ENCODE data around the gene NID1.
"Not testable (repeated sequence)": the region's sequence is repeated elsewhere in the genome, so short reads cannot be mapped to it uniquely, and the experiment has no call there.

NID1 gene

DNA sequence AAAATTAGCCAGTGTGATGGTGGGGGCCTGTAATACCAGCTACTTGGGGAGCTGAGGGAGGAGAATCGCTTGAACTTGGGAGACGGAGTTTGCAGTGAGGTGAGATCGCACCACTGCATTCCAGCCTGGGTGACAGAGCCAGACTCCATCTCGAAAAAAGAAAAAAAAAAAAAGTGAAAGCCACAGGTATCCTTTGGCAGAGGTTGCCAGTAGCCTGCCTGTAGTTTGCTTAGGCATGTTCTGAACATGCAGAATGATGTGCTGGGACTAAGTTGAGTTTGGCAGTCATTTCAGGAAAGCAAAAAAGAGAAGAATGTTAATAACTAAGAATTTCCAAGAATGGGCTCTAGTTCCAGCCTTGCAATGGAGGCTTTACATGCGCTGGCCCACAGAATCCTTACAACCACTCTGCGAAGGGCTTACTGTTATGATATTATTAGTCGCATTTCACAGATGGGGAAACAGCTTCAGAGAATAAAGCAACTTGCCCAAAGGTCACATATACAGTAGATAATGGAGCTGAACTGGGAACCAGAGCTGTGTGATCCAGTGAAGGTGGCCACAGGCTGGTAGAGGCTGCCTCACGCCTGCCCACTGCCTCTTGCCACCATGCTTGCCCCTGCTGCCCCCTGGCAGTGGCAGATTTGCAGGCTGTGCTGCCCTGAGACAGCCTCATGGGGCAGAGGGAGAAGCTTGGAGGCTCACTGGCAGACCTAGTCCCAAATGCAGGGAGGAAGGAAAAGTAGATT, 131.7 kb downstream of the NID1 start:
- DNase-seq, result no peak

GRCh38 chr1:235932090-235932510, 132.8 kb downstream of the NID1 start:
- DNase-seq, result no peak

GRCh38 chr1:235931171-235931738, 133.6 kb downstream of the NID1 start:
- no peak for DNase-seq

DNA sequence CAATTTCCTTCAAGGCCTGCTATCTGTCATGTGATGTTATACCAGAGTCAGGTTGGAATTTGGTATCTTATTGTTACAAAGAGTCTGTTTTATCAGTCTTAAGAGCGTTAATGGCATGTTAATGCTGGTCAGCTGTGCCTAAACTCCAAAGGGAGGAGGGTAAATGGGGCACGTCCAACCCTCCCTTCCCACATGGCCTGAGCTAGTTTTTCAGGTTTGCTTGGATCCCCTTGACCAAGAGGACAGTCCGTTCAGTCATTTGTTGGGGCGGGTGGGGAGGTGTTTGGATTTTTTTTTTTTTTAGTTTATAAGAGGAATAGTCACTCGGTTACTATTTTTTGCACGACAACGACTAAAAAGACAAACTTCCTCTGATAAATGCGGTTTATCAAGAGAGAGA, 134.3 kb downstream of the NID1 start:
- DNase-seq, result no peak

DNA sequence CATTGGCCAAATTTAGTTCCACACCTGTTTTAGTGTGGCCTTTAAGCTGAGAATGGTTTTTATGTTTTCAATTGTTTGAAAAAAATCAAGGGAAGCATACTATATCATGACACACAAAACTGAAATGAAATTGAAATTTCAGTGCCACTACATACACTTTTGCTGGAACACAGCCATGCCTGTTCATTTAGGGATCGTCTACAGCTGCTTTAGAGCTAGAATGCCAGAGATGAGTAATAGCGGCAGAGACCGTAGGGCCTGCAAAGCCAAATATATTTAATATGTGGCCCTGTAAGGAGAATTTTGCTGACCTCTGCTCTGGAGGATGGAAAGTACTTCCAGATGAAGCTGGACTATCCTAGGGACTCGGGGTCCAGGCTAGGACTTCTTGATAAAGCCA, 135.7 kb downstream of the NID1 start:
- DNase-seq, result no peak

GRCh38 chr1:235928197-235928596, 136.7 kb downstream of the NID1 start:
- no peak for DNase-seq

DNA sequence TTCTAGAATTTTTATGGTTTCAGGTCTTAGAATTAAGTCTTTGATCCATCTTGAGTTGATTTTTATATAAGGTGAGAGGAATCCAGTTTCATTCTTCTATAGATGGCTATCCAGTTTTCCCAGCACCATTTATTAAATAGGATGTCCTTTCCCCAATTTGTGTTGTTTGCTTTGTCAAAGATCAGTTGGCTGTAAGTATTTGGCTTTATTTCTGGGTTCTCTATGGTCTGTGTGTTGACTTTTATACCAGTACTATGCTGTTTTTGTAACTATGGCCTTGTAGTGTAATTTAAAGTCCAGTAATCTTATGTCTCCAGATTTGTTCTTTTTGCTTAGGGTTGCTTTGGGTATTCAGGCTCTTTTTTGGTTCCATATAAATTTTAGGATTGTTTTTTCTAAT, 137.3 kb downstream of the NID1 start:
- not testable (repeated sequence) for DNase-seq

Measured in NCI-H1436 (cell line).